ENCODE measurements around the gene LAMB1.
"Not testable (repeated sequence)": the region's sequence is repeated elsewhere in the genome, so short reads cannot be mapped to it uniquely, and the experiment has no call there.

The LAMB1 gene

DNA sequence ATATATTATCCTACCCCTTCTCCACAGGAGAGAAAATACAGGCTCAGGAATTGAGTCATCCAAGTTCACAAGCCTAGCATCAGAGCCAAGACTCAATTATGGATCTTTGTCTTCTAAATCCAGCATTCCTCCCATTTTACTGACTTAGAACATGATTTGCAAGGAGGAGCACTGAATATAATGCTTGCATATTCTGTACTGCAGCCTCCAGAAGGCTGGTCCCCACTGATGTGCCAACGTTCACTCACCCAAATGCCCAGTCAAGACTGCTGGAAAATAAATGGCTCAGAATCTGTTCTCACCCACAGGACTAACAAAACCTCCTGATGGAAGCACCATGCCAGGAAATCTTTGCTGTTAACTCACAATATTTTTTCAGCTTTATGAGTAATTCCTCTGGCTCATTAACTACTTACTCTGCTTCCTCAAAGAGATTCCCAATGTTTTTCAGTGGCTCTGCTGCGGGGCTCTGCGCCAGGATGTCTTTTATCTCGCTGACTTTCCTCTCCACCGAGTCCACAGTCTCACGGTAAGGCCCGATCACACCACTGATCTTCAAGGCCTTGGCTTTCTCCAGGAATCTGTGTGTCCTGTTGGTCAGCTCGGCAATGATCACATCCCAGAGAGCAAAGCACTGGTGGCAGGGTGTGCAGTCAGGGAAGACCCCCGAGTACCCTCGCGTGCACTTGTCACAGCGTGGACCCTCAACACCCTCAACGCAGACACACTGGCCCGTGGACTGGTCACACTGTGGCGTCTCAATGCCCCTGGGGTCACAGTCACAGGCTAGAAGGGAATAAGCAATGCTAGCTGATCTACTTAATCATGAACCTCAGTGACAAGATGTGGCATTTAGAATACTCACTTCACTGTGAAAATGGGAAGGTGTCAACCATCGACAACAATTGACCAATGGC, 63.1 kb downstream of the LAMB1 start:
- no peak for DNase-seq

DNA sequence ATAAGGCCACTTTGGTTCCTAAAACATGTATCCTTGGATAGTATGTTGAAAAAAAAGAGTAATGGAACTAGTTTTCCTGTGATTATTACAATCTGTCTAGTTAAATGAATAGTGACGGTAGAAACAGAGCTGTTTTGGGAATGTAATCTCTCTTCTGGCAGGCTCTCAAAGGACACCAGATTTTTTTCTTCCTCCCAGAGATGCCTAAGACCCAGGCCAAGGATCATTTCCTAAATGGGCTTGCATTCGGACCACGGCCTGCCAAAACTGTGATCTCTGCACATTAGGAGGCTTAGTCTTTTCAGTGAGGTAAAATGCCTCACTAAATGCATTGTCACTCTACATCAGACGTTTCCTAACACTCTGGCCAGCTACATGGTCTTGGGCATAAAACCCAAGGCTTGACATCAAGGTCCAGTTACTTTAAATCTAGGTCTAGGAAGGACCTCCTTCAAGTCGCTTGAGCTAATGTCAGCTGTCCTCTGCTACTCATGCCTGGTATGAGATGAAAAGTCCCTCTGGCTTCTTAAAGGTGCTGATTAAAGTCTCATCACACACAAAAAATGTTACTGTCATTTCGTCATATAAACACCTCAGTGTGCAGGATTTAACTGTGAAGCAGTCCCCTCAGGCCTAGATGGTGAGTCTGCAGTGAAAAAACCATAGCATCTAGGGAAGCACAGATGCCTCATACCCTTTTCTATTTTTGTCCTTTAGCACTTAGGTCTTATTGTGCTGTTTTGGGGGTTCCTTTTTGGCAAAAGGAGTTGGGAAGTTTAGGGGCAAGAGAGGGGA, 64.3 kb downstream of the LAMB1 start:
- DNase-seq: no peak

DNA sequence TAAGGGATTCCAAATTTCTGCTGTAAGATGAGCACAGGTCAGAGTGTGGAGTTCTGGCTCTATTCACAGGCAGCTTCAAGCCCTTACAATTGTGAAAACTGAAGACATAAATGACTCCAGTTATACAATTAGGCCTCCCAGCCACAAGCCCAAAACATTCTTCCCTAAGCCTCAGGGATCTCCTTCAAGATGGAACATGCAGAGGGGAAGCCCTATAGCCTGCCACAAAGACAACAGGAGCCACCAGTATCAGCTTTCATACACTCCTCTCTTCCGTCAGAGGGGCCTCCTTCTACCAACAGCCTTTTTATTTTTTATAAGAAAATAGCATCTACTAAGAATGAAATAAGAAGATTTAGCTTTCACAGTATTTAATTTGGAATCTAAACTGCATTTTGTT, 65.4 kb downstream of the LAMB1 start:
- DNase-seq: no peak

DNA sequence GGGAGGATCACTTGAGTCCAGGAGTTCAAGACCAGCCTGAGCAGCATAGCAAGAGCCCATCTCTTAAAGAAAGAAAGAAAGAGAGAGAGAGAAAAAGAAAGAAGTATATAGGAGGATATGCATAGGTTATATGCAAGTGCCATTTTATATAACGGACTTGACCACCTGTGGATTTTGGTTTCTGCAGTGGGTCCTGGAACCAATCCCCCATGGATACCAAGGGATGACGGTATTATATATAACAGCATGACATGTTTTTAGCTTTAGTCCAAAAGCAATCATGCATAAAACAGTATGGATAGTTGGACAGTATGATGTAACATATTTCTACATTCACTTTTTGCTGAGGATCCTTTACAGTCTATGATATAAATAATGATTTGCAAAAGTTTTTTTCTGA, 66.6 kb downstream of the LAMB1 start:
- no peak for DNase-seq

DNA sequence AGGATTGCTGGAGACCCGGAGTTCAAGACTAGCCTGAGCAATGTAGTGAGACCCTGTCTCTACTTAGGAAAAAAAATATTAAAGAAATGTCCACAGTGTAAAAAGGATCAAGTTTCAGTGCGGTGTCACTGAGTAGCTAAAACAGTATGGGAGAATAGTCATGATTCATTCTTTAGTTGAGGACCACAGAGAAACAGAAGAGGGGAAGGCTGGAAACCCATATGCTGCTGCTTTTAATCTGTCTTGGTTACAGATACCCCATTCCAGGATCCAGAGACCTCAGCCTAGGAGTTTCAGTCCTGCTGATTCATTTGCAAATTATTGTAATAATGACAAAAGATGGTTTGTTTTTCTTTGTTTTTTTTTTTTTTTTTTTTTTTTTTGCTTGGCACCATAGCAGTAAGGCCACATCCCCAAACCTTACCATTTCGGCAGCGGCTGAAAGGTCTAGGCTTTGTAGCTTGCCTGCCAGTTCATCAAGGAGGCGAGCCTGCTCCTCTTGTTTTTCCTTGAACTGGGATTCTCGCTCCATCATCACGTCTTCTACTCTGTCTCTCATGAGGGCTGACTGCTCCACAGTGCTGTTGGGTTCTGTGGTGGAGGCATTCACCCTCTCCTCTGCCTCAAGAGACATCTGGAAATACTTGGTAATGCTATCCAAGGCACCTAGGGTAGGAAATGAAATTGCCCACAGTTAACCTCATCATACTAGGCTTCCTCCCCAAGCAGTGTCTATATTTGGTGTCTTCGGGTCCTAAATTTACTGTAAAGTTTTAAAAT, 67.8 kb downstream of the LAMB1 start:
- DNase-seq: no peak

DNA sequence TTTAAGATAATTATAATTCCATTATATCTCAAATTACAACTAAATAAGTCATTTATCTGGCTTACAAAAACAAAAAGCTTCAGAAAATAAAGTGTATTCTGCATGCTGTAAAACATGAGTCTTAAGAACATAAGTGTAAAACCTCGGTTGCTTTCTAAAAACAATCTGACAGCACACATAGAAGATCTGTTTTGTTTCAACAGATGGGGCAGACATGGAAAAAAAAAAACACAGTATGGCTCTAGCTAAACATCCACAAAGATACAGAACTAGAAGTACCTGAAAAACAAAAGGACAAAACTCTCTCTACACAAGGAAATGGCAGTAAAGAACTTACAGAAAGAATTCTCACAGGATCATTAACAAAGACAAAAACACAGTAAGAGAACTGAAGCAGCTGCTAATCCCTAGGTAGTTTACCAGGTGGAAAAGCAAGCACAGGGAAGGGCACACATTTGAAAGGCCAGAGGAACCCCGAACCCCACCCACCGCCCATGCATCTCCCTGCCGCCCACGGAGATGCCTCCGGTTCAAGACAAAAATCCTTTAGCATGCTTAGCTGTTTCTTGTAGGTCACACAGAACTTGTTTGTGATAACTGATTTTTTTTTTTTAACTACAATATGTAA, 69.5 kb downstream of the LAMB1 start:
- no peak for DNase-seq

DNA sequence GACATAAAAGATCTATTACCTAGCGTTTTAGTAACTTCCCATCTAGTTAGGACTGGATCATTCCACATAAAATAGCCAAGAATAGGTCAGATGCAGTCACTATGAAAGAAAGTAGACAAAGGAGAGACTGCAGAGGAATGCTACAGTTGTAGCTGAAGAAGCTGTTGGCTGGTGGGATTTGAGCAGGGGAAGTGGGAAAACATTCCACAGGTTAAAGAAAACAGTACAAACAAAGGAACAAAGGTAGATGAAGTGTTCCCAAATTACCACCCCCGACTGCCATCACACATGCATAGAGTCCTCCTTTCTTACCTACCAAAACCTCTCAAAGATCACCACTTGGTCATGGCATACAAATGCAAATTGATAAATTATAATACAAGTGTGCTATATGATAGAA, 70.2 kb downstream of the LAMB1 start:
- DNase-seq: no peak

DNA sequence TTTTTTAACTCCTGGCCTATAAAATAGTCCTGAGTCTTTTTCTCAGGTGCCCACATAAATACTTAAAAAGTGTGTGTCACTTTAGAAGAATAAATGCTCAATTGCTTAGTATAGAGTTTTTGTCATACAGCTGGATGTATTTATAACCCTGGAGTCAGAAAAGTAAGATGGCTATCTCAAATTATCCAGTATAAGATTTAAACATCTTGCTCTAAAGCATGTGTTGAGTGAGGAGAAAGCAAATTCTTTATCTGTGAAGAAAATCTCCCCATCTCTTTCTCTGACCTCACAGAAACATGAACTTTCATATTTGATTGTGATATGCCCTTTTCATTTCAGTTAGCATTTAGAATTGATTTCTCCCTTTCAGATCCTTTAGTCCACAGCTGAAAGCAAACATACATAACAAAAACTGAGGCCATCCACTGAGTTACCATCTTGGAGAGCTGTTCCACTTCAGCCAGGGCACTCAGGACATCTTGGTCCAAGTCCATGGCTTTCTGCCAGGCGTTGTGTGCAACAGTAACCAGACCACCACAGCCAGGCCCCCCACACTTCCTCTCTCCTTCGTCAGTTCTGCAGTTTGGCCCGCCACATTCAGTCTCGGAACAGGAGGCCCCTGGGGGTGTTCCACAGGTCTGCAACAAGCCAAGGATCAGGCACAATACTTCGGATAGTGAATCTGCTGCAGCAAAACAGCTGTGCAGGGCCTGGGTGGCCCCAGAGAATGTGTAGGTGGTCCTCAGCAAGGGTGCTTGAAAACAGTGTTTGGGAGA, 71.0 kb downstream of the LAMB1 start:
- DNase-seq: no peak

DNA sequence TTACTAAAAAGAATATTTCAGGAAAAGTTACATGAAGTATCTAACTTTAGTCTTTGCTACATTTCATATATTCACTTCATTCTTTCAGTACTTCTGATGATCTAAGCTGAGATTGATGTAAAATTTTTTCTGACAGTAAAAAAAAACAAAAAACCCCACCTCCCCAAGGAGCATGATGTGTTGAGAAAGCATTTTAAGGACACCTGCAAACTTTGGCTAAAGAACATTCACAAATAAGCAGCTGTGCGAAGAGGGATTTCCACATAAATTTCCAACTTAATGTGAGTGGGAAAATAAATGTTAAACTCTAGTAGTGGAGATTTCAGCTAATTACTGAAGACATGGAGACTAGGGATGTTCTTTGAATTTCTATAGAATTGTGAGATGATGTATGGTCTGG, 76.5 kb downstream of the LAMB1 start:
- DNase-seq: no peak

DNA sequence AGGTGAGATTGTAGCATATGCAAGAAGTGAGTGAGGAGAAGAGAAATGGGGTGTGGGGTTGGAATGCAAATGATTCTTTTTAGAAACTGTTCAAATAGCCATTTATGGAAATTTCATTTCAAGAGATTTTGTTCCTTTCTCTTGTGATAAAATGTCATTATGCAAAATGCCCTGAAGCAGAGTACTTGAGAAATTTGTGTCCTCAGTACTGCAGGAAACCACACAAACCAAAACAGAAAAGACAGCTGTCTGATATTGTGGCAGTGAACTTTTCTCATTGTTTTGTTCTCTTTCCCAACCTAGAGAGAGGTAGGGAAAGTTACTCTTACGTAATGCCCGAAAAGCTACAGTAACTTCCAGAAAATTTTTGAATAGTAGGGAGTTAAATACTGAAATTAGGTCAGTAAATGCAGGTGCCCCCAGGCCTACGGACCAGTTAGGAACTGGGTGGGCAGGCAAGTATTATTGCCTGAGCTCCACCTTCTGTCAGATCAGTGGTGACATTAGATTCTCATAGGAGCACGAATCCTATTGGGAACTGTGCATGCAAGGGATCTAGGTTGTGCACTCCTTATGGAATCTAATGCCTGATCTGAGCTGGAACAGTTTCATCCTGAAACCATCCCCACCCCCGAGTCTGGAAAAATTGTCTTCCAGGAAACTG, 78.0 kb downstream of the LAMB1 start:
- no peak for DNase-seq

DNA sequence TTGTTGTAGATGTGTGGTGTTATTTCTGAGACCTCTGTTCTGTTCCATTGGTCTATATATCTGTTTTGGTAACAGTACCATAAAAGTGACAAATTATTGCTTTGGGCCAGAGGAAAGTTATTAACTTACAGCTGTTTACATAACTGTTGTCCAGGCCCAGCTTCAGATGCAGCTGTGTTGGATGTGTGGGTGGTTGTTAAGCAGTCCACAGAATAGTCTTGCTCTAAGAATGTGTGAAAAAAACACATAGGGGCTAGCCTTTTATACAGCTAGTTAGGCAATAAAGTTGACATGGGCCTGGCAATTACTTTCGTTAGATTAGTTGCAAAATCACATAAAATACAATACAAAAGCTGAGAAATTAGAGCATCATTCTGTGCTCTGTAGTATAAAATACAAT, 80.1 kb downstream of the LAMB1 start:
- no peak for DNase-seq

DNA sequence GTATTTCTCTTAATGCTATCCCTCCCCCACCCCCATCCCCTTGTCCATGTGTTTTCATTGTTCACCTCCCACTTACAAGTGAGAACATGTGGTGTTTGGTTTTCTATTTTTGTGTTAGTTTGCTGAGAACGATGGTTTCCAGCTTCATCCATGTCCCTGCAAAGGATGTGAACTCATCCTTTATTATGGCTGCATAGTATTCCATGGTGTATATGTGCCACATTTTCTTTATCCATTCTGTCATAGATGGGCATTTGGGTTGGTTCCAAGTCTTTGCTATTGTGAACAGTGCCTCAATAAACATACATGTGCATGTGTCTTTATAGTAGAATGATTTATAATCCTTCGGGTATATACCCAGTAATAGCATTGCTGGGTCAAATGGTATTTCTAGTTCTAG, 81.1 kb downstream of the LAMB1 start:
- DNase-seq: not testable (repeated sequence)

DNA sequence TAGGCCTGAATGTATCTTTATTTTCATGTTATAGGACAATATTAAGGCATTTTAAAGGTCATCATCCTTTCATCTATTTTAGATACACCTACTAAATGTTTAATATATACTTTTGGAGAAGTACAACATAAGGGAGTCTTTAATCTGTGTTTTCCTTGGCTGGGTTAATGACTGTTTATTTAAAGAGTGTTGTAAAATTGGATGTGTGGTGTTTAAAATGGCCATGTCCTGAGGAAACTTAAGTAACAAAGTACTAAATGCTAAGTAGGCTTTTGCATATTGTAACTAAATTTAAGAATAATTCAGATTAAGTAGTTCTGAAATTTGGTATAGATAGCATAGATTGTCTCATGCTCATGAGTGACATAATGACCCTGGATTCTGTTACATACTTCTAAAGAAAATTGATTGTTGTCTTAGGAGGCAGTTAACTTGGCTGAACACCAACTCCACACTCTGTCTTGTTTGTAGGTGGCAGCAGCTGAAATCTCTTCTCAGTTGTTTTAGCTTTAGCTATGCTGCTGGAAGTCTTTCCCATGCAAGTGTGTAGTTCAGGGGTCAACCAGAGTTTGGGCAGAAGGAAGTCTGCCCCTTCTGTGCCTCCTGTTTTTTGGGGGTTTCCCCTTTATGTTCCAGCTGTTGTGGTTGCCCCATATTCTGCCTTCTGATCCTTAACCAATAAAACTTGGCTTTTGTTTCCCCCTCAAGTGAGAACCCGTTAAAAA, 82.8 kb downstream of the LAMB1 start:
- no peak for DNase-seq

DNA sequence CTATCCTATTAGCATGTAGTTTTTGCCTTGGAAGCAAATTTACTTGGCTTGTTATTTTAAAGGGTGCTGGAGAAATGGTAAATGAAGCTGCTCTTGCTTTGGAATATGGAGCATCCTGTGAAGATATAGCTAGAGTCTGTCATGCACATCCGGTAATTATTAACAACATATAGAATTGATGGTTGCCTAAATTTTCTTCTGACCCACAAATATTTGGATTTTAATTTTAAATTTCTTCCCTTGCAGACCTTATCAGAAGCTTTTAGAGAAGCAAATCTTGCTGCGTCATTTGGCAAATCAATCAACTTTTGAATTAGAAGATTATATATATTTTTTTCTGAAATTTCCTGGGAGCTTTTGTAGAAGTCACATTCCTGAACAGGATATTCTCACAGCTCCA, 84.0 kb downstream of the LAMB1 start:
- DNase-seq: no peak

DNA sequence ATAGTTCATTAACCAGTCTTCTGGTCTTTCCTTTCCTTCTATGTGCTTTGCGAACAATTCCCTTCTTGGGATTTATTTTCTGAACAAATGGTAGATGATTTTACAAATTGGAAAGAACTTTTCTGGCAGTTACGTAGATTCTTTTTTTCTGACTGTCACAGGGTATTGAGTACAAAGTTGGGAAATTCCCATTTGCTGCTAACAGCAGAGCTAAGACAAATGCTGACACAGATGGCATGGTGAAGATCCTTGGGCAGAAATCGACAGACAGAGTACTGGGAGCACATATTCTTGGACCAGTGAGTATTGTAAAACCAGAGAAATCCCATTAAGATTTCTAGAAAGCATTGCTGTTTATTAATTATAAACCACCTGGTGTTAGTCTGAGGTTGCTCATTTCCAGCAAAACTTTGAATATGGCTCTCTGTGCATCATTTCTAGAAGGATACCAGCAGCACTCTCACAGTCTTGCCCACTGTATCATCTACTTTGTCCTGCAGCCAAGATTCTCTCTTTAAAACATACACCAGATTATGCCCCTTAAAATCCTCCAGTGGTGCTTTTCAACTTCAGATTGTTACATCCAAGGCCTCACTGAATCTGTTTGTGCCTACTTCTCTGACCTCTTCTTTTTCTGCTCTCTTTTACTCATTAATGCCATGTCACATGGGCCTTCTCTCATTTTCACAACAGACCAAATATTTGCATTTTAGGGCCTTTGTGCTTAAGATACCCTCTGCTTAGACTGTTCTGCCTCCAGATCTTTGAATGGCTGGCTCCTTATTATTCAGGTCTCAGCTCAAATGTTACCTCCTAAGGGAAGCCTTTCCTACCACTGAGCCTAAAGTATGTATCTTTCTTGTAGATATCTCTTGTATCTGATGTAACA, 85.0 kb downstream of the LAMB1 start:
- DNase-seq: no peak

DNA sequence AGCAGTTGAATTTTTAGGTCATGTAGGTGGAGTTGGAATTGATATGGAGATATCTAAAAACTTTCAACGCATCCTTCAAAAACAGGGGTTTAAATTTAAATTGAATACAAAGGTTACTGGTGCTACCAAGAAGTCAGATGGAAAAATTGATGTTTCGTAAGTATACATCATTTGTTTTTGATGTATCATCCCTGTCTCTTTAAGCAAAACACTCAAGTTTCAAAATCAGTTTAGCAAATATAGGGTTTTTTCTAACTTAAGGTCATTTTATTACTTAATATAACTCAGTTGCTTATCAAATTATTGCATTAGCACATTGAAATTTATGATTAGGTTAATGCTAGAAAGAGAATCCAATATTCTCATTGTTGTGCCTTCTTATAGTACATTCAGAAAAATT, 87.4 kb downstream of the LAMB1 start:
- DNase-seq: no peak

DNA sequence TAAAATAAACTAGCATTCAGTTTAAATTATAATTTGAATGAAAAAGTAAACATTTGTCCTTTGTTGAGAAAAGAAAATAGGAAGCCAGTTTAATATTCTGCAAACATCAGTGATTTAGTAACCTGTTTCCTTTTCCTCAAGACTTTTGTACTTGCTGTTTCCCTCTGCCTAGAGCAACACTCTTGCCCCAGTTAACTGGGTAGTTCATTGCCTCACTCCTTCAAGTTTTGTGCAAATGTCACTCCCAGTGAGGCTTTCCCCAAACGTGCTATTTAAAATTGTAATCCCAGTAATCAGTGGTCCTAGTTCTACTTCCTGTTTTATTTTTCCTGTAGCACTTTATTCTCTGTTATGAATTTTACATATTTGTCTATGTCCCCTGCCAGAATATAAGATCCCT, 88.1 kb downstream of the LAMB1 start:
- DNase-seq: no peak

DNA sequence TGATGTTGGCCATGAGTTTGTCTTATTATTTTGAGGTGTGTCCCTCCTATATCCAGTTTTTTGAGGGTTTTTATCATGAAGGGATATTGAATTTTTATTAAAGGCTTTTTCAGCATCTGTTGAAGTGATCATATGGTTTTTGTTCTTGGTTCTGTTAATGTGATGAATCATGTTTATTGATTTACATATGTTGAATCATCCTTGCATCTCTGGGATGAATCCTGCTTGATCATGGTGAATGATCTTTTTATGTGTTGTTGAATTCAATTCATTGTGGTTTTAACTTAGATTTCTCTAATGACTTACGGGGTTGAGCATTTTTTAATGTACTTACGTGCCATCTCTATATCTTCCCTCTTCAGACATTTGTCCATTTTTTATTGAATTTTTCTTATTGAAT, 89.1 kb downstream of the LAMB1 start:
- no peak for DNase-seq

DNA sequence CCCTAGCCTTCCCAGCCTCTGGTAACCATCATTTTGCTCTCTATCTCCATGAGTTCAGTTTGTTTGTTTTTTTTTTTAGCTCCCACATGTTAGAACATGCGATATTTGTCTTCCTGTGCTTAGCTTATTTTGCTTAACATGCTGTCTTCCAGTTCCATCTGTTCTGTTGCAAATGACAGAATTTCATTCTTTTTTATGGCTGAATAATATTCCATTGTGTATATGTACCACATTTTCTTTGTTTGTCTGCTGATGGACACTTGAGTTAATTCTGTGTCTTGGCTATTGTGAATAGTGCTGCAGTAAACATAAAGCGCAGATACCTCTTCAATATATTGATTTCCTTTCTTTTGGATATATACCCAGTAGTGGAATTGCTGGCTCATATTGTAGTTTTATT, 91.0 kb downstream of the LAMB1 start:
- DNase-seq: no peak

DNA sequence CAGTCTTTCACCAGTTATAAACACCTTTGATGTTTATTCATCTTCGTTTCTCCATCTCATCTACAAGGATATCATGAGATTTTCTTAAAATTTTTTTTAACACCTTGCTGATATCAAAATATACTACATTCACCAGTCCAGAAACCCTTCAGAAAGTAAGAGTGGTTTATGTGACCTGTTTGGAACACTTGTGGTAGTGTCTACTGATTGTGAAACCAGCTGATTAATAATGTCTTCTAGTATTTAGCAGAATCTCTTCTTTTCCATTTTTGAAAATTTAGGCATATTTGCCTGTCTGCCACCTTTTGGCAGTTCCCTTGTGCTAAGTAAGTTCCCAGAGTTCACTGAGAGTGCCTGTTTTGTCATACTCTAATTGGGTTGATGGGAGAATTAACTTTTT, 93.5 kb downstream of the LAMB1 start:
- no peak for DNase-seq
